ENCODE data around the gene MED15. TPM values are rescaled to one million over a fixed set of nuclear protein-coding genes. Genes with fewer than 3 reads are reported as not detected.

The MED15 gene
- total RNA-seq, 1 experiment from 2014 or later = 87.9 TPM

GRCh38 chr22:20599117-20599516 is 91.7 kb downstream of the MED15 start:
- H3K27me3 ChIP-seq (ENCODE audit: insufficient read depth, low read depth) = no peaks in the 10 kb centered on the region
- CTCF ChIA-PET = no interaction called here
- TF ChIP-seq EZH2 (IDR thresholded peaks at IDR 0.05; ENCODE audit: low read depth) (no peak), CTCF (conservative IDR thresholded peaks at IDR 0.05) (no peak)
- H3F3A ChIP-seq (ENCODE audit: insufficient read depth, low read depth) = no peaks in the 10 kb centered on the region
- H3K9me2 ChIP-seq (ENCODE audit: insufficient read depth) = no peaks in the 10 kb centered on the region
- no peak overlapping the region for H2AFZ ChIP-seq
- H3K27ac ChIP-seq = no peak overlapping the region
- H3K4me2 ChIP-seq = no peak overlapping the region
- H3K4me3 ChIP-seq = no peak overlapping the region
- BruUV-seq (replicated peaks) = no TSS peak
- no peaks in the 10 kb centered on the region for H3K79me2 ChIP-seq (ENCODE audit: low read depth)
- H3K9me3 ChIP-seq (ENCODE audit: insufficient read depth, low read depth) = no peaks in the 10 kb centered on the region
- H3K36me3 ChIP-seq (ENCODE audit: low read depth) = no peaks in the 10 kb centered on the region
- no peak for DNase-seq
- POLR2A ChIA-PET (ENCODE audit: unreplicated experiment) = no interaction called here
- H4K20me1 ChIP-seq (ENCODE audit: insufficient read depth) = no peaks in the 10 kb centered on the region
- intact Hi-C loops (cut with micrococcal nuclease; ENCODE audit: unreplicated experiment) = no loop called here
- no peaks in the 10 kb centered on the region for H3K4me1 ChIP-seq (replicated peaks; ENCODE audit: insufficient read depth)

GRCh38 chr22:20600137-20600673 is 92.8 kb downstream of the MED15 start:
- Histone ChIP-seq H3K4me1 (replicated peaks; ENCODE audit: insufficient read depth) (no peaks in the 10 kb centered on the region), H3K9me2 (ENCODE audit: insufficient read depth) (no peaks in the 10 kb centered on the region), H3K9me3 (ENCODE audit: insufficient read depth, low read depth) (no peaks in the 10 kb centered on the region), H3K4me2 (no peak overlapping the region), H3K36me3 (ENCODE audit: low read depth) (no peaks in the 10 kb centered on the region), H2AFZ (no peak overlapping the region), H3K79me2 (ENCODE audit: low read depth) (no peaks in the 10 kb centered on the region), H3K27me3 (ENCODE audit: insufficient read depth, low read depth) (no peaks in the 10 kb centered on the region), H3F3A (ENCODE audit: insufficient read depth, low read depth) (no peaks in the 10 kb centered on the region), H3K27ac (no peak overlapping the region), H4K20me1 (ENCODE audit: insufficient read depth) (no peaks in the 10 kb centered on the region), H3K4me3 (no peak overlapping the region)
- CTCF ChIA-PET = interaction anchor here (0.7 kb wide), 1 partner anchor 12 kb away, joined by 5 read pairs; no protein-coding TSS in a partner anchor
- POLR2A ChIA-PET (ENCODE audit: unreplicated experiment) = no interaction called here
- no peak for TF ChIP-seq CTCF (conservative IDR thresholded peaks at IDR 0.05)
- TF ChIP-seq EZH2 (IDR thresholded peaks at IDR 0.05; ENCODE audit: low read depth) = no peak
- no peak for DNase-seq
- no TSS peak for BruUV-seq (replicated peaks)
- intact Hi-C loops (cut with micrococcal nuclease; ENCODE audit: unreplicated experiment) = no loop called here

- POLR2A ChIA-PET (ENCODE audit: unreplicated experiment) = no interaction called here
Observed at GRCh38 chr22:20601308-20601707, 93.9 kb downstream of the MED15 start.

More at GRCh38 chr22:20601308-20601707, 93.9 kb downstream of the MED15 start:
- no peaks in the 10 kb centered on the region for H3K27me3 ChIP-seq (ENCODE audit: insufficient read depth, low read depth)
- H3K9me3 ChIP-seq (ENCODE audit: insufficient read depth, low read depth) = no peaks in the 10 kb centered on the region
- no TSS peak for BruUV-seq (replicated peaks)
- no peaks in the 10 kb centered on the region for H3K79me2 ChIP-seq (ENCODE audit: low read depth)
- no peak for DNase-seq
- no peak for TF ChIP-seq EZH2 (IDR thresholded peaks at IDR 0.05; ENCODE audit: low read depth)
- TF ChIP-seq CTCF (conservative IDR thresholded peaks at IDR 0.05) = no peak
- H2AFZ ChIP-seq = no peak overlapping the region
- intact Hi-C loops (cut with micrococcal nuclease; ENCODE audit: unreplicated experiment) = no loop called here
- H3K4me3 ChIP-seq = no peak overlapping the region
- H3F3A ChIP-seq (ENCODE audit: insufficient read depth, low read depth) = no peaks in the 10 kb centered on the region
- H3K36me3 ChIP-seq (ENCODE audit: low read depth) = no peaks in the 10 kb centered on the region
- no peaks in the 10 kb centered on the region for H3K4me1 ChIP-seq (replicated peaks; ENCODE audit: insufficient read depth)
- no peaks in the 10 kb centered on the region for H4K20me1 ChIP-seq (ENCODE audit: insufficient read depth)
- no peaks in the 10 kb centered on the region for H3K9me2 ChIP-seq (ENCODE audit: insufficient read depth)
- CTCF ChIA-PET = no interaction called here
- no peak overlapping the region for H3K4me2 ChIP-seq
- H3K27ac ChIP-seq = no peak overlapping the region

All from PC-9 (cell line).